ENCODE data around the gene DNLZ. TPM values are rescaled to one million over a fixed set of nuclear protein-coding genes. Genes with fewer than 3 reads are reported as not detected.

Gene DNLZ
- total and polyA plus RNA-seq, 2 donors (not counting 1 experiment from before 2014, with no cell fraction given) = 7.4 to 14.2 TPM

- Histone ChIP-seq H2AFZ (ENCODE audit: low read length) (no peak overlapping the region), H3K9me3 (ENCODE audit: control insufficient read depth, insufficient read depth, low read depth, low read length) (no peaks in the 10 kb centered on the region), H3K27ac (ENCODE audit: insufficient read depth, low read length) (no peak overlapping the region), H3K4me2 (ENCODE audit: extremely low read depth, insufficient read depth, low read length) (no peak overlapping the region), H3K79me2 (ENCODE audit: control insufficient read depth, insufficient read depth, low read length) (no peaks in the 10 kb centered on the region), H3K9ac (ENCODE audit: insufficient read depth, low read length) (no peak overlapping the region), H4K20me1 (ENCODE audit: control insufficient read depth, extremely low read depth, insufficient read depth, low read length) (no peaks in the 10 kb centered on the region), H3K36me3 (ENCODE audit: control insufficient read depth, insufficient read depth, low read length) (no peaks in the 10 kb centered on the region), H3K4me1 (ENCODE audit: control insufficient read depth, extremely low read depth, insufficient read depth, low read length) (no peaks in the 10 kb centered on the region), H3K4me3 (replicated peaks in 1 of 4; ENCODE audit: control extremely low read depth in 1 of 4, insufficient read depth in 1 of 4, low read depth in 3 of 4, low read length in 4 of 4) (no peak overlapping the region), H3K27me3 (ENCODE audit: control insufficient read depth, insufficient read depth, low read length) (no peaks in the 10 kb centered on the region)
- TF ChIP-seq CTCF (conservative IDR thresholded peaks at IDR 0.05 in 1 of 2, IDR thresholded peaks at IDR 0.05 in 1 of 2; ENCODE audit: low read depth in 1 of 2, low read length in 2 of 2) (no peak), EZH2 (IDR thresholded peaks at IDR 0.05; ENCODE audit: low read length, missing control alignments) (no peak)
- no peak for DNase-seq (ENCODE audit: low read depth in 2 of 2)
Observed at GRCh38 chr9:136311051-136312008, 52.2 kb downstream of the DNLZ start.

DNA sequence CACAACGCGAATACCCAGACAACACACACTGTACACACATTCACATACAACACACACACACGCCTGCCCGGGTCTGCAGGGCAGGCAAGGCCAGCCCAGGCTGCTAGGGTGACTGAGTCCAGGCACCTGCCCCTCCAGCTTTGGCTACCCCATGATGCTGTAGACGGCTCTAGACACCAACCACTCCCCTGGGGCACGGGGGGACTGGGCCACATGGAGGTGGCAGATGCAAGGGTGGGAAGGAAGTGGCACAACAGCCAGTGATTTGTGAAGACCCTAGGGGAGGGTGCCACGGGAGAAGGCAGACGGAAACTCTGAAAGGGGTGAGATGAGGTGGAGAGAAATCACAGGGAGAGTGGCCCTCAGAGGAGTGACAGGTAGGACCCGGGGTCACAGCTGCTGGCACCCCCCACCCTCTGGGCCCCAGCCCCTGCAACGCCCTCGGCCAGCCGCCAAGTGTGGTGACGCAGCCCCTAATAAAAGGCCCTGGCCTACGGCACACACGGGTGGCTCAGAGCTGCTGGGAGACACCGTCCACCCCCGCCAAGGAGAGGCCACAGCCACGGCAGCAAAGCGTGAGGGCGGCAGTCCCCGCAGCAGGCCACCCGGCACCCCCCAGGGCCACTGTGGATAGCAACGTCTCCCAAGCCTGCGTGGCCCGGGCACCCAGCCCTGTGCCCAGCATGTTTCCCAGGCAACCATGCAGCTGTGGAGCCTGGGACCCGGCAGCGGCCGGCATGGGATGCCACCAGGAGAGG, 53.1 kb downstream of the DNLZ start:
- no peak for TF ChIP-seq CTCF (conservative IDR thresholded peaks at IDR 0.05 in 1 of 2, IDR thresholded peaks at IDR 0.05 in 1 of 2; ENCODE audit: low read depth in 1 of 2, low read length in 2 of 2)
- TF ChIP-seq EZH2 (IDR thresholded peaks at IDR 0.05; ENCODE audit: low read length, missing control alignments) = no peak
- DNase-seq (ENCODE audit: low read depth in 2 of 2) = no peak
- no peak overlapping the region for H3K27ac ChIP-seq (ENCODE audit: insufficient read depth, low read length)
- no peak overlapping the region for H3K4me3 ChIP-seq (replicated peaks in 1 of 4; ENCODE audit: control extremely low read depth in 1 of 4, insufficient read depth in 1 of 4, low read depth in 3 of 4, low read length in 4 of 4)
- no peak overlapping the region for H2AFZ ChIP-seq (ENCODE audit: low read length)
- no peaks in the 10 kb centered on the region for H4K20me1 ChIP-seq (ENCODE audit: control insufficient read depth, extremely low read depth, insufficient read depth, low read length)
- H3K27me3 ChIP-seq (ENCODE audit: control insufficient read depth, insufficient read depth, low read length) = no peaks in the 10 kb centered on the region
- no peaks in the 10 kb centered on the region for H3K36me3 ChIP-seq (ENCODE audit: control insufficient read depth, insufficient read depth, low read length)
- H3K4me2 ChIP-seq (ENCODE audit: extremely low read depth, insufficient read depth, low read length) = no peak overlapping the region
- H3K4me1 ChIP-seq (ENCODE audit: control insufficient read depth, extremely low read depth, insufficient read depth, low read length) = no peaks in the 10 kb centered on the region
- H3K79me2 ChIP-seq (ENCODE audit: control insufficient read depth, insufficient read depth, low read length) = no peaks in the 10 kb centered on the region
- no peaks in the 10 kb centered on the region for H3K9me3 ChIP-seq (ENCODE audit: control insufficient read depth, insufficient read depth, low read depth, low read length)
- no peak overlapping the region for H3K9ac ChIP-seq (ENCODE audit: insufficient read depth, low read length)

- no peaks in the 10 kb centered on the region for H3K79me2 ChIP-seq (ENCODE audit: control insufficient read depth, insufficient read depth, low read length)
- H3K27me3 ChIP-seq (ENCODE audit: control insufficient read depth, insufficient read depth, low read length) = no peaks in the 10 kb centered on the region
- no peaks in the 10 kb centered on the region for H4K20me1 ChIP-seq (ENCODE audit: control insufficient read depth, extremely low read depth, insufficient read depth, low read length)
- H3K4me1 ChIP-seq (ENCODE audit: control insufficient read depth, extremely low read depth, insufficient read depth, low read length) = no peaks in the 10 kb centered on the region
- H3K4me3 ChIP-seq (replicated peaks in 1 of 4; ENCODE audit: control extremely low read depth in 1 of 4, insufficient read depth in 1 of 4, low read depth in 3 of 4, low read length in 4 of 4) = no peak overlapping the region
- H3K9ac ChIP-seq (ENCODE audit: insufficient read depth, low read length) = no peak overlapping the region
- no peaks in the 10 kb centered on the region for H3K9me3 ChIP-seq (ENCODE audit: control insufficient read depth, insufficient read depth, low read depth, low read length)
- H3K36me3 ChIP-seq (ENCODE audit: control insufficient read depth, insufficient read depth, low read length) = no peaks in the 10 kb centered on the region
- no peak overlapping the region for H3K27ac ChIP-seq (ENCODE audit: insufficient read depth, low read length)
- no peak for DNase-seq (ENCODE audit: low read depth in 2 of 2)
- TF ChIP-seq CTCF (conservative IDR thresholded peaks at IDR 0.05 in 1 of 2, IDR thresholded peaks at IDR 0.05 in 1 of 2; ENCODE audit: low read depth in 1 of 2, low read length in 2 of 2) (no peak), EZH2 (IDR thresholded peaks at IDR 0.05; ENCODE audit: low read length, missing control alignments) (no peak)
- H3K4me2 ChIP-seq (ENCODE audit: extremely low read depth, insufficient read depth, low read length) = no peak overlapping the region
- no peak overlapping the region for H2AFZ ChIP-seq (ENCODE audit: low read length)
Observed at GRCh38 chr9:136309806-136310220, 53.7 kb downstream of the DNLZ start.

All from fibroblast of lung (primary cell).